Measurements from ENCODE around the gene APOBEC3G.
"Not testable (repeated sequence)": the region's sequence is repeated elsewhere in the genome, so short reads cannot be mapped to it uniquely, and the experiment has no call there.

The APOBEC3G gene

DNA sequence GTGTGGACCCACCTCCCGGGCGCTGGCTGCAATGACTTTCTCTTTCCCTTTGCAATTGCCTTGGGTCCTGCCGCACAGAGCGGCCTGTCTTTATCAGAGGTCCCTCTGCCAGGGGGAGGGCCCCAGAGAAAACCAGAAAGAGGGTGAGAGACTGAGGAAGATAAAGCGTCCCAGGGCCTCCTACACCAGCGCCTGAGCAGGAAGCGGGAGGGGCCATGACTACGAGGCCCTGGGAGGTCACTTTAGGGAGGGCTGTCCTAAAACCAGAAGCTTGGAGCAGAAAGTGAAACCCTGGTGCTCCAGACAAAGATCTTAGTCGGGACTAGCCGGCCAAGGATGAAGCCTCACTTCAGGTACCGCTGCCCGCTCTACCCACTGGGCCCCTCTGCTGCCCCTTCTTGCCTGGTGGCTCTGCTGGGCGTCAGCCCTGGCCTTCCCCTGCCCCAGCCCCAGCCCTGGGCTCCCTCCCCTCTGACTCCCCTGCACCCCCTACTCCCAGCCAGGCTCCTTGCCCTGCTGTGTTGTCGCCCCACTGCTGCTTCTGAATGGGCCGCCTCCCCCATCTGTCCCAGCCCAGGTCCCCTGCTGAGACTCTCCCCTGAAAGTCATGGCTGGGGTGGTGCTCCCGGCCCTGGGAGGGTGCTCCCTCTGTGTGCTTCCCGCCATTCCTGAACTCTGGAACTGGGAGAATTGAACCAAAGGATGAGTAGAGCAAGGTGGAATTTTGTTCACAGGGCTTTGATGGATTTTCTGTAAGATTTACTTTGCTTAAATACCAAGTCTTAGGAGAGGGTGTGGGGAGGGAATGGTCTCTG is at the start of gene APOBEC3G:
TSS of gene APOBEC3G (plus strand) at position 250 of the 815 bp plus-strand sequence. CDS start at position 337, 87 bp downstream.
- peak; percentile 66 for DNase-seq

- no peak for DNase-seq
Observed at GRCh38 chr22:39027717-39028116, 49.4 kb upstream of the APOBEC3G start.

GRCh38 chr22:39028281-39028680 is 48.8 kb upstream of the APOBEC3G start:
- no peak for DNase-seq

- no peak for DNase-seq
Observed at GRCh38 chr22:39029227-39029626, 47.8 kb upstream of the APOBEC3G start.

DNA sequence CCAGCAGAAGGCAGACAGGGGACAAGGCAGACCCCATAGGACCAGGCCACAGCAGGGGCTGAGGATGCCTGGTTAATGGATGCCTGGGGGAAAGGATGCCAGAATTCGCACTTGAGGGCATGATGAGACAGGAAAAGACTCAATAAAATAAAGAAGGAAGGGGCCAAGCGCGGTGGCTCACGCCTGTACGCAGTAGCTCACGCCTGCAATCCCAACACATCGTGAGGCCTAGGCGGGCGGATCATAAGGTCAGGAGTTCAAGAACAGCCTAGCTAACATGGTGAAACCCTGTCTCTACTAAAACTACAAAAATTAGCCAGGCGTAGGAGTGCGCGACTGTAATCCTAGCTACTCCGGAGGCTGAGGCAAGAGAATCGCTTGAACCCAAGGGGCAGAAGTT is 46.4 kb upstream of the APOBEC3G start:
- no peak for DNase-seq

DNA sequence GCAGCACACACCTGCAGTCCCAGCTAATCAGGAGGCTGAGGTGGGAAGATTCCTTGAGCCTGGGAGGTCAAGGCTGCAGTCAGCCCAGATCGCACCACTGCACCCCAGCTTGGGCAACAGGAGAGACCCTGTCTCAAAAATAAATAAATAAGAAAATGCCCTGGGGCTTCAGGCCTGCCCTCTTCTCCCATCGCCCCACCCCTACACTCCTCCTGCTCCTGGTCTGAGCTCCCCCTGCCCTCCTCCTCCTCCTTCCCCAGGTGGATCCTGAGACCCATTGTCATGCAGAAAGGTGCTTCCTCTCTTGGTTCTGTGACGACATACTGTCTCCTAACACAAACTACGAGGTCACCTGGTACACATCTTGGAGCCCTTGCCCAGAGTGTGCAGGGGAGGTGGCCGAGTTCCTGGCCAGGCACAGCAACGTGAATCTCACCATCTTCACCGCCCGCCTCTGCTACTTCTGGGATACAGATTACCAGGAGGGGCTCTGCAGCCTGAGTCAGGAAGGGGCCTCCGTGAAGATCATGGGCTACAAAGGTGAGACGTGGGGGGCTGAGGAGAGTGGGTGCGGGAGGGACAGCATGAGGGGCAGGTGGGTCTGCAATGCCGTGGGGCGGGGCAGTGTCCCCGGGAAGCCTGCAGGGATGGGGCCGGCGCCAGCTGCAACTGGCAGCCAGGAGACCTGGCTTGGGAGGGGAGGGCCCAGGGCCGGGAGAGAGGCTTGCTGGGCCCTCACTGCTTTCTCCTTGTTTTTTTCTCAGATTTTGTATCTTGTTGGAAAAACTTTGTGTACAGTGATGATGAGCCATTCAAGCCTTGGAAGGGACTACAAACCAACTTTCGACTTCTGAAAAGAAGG is 45.4 kb upstream of the APOBEC3G start:
- not testable (repeated sequence) for DNase-seq

DNA sequence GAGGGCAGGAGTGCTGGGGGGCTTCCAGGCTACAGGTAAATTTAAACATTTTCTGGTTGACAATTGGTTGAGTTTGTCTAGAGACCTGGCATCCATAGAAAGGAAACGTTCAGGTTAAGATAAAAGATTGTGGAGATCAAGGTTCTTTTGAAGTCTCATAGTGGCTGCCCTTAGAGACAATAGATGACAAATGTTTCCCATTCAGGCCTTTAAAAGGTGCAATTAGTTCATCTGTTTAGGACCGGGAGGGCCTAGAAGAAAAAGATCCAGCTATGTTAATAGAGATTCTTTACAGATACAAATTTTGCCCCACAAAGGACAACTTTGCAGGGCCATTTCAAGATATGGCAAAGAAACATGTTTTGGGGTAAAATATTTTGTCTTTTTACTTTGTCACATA is 40.0 kb upstream of the APOBEC3G start:
- not testable (repeated sequence) for DNase-seq

- no peak for DNase-seq
Observed at GRCh38 chr22:39039306-39040126, 37.6 kb upstream of the APOBEC3G start.

DNA sequence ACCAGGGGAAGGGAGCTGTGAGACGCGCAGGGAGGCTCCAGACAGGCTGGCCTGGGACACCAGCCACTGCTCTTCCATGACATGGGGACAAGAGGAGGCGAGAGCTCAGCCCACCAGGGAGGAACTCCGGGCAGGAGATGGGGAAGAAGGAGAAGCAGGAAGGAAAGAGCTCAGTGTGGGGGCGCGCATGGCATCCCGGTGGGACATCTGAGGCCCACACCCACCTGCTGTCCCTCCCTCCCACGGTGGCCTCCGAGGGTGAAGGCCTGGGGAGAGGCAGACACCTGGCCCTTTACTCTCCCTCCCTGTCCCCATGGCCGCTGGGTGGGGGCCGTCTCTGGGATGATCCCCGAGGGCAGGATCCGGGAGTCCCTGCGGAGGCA is 36.9 kb upstream of the APOBEC3G start:
- not testable (repeated sequence) for DNase-seq

DNA sequence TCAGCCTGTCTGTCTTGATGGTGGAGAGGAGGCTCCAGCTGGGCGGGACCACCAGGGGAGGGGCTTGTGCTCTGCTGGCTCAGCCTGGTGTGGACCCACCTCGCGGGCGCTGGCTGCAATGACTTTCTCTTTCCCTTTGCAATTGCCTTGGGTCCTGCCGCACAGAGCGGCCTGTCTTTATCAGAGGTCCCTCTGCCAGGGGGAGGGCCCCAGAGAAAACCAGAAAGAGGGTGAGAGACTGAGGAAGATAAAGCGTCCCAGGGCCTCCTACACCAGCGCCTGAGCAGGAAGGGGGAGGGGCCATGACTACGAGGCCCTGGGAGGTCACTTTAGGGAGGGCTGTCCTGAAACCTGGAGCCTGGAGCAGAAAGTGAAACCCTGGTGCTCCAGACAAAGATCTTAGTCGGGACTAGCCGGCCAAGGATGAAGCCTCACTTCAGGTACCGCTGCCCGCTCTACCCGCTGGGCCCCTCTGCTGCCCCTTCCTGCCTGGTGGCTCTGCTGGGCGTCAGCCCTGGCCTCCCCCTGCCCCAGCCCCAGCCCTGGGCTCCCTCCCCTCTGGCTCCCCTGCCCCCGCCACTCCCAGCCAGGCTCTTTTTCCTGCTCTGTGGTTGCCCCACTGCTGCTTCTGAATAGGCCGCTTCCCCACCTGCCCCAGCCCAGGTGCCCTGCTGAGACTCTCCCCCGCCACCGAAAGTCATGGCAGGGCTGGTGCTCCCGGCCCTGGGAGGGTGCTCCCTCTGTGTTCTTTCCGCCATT is 36.4 kb upstream of the APOBEC3G start, which contains the start of gene APOBEC3F:
TSS of gene APOBEC3F (plus strand) at position 327 of the 759 bp plus-strand sequence. CDS start at position 424, 97 bp downstream.
- DNase-seq: peak; percentile 57

GRCh38 chr22:39041908-39042307 is 35.2 kb upstream of the APOBEC3G start:
- DNase-seq: no peak

- not testable (repeated sequence) for DNase-seq
Observed at GRCh38 chr22:39043063-39043462, 34.0 kb upstream of the APOBEC3G start.

DNA sequence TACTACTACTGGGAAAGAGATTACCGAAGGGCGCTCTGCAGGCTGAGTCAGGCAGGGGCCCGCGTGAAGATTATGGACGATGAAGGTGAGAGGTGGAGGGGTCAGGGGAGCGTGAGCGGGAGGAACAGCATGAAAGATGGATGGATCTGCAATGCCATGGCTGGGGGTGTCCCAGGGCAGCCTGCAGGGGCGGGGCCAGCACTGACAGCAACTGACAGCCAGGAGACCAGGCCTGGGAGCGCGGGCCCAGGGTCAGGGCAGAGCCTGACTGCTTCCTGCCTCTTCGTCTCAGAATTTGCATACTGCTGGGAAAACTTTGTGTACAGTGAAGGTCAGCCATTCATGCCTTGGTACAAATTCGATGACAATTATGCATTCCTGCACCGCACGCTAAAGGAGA is 31.9 kb upstream of the APOBEC3G start:
- DNase-seq: not testable (repeated sequence)

GRCh38 chr22:39049486-39049885 is 27.6 kb upstream of the APOBEC3G start:
- DNase-seq: not testable (repeated sequence)

DNA sequence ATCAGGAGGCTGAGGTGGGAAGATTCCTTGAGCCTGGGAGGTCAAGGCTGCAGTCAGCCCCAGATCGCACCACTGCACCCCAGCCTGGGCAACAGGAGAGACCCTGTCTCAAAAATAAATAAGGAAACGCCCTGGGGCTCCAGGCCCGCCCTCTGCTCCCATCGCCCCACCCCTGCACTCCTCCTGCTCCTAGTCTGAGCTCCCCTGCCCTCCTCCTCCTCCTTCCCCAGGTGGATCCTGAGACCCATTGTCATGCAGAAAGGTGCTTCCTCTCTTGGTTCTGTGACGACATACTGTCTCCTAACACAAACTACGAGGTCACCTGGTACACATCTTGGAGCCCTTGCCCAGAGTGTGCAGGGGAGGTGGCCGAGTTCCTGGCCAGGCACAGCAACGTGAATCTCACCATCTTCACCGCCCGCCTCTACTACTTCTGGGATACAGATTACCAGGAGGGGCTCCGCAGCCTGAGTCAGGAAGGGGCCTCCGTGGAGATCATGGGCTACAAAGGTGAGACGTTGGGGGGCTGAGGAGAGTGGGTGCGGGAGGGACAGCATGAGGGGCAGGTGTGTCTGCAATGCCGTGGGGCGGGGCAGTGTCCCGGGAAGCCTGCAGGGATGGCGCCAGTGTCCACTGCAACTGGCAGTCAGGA is 25.1 kb upstream of the APOBEC3G start:
- not testable (repeated sequence) for DNase-seq

GRCh38 chr22:39055658-39056057 is 21.4 kb upstream of the APOBEC3G start:
- no peak for DNase-seq

DNA sequence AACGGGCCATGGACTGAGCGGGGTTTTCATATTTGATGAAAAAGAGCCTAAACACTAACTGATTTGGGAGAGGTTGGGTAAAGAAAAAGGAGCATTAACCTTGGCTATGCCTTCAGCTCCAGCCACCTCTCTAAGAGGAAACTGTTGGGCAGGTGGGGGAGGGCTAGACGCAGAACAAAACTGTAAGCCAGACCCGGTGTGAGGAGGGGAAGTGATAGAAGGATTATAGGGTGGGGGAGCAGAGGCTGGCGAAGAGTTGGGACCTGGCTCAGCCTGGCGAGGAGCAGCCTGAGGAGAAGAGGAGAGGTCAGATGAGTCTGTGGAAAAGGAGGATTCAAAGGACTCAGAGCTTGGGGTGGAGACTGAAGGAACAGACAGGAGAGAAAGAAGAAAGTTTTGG is 15.8 kb upstream of the APOBEC3G start:
- DNase-seq: not testable (repeated sequence)

GRCh38 chr22:39061951-39062350 is 15.1 kb upstream of the APOBEC3G start:
- not testable (repeated sequence) for DNase-seq

GRCh38 chr22:39063904-39064303 is 13.2 kb upstream of the APOBEC3G start:
- DNase-seq: not testable (repeated sequence)

- DNase-seq: not testable (repeated sequence)
Observed at GRCh38 chr22:39066442-39067276, 10.4 kb upstream of the APOBEC3G start.
